ENCODE data around the gene GET4.

GET4 gene

GRCh38 chr7:876077-876971 lies at the start of gene GET4:
Gene GET4, plus strand, starts transcription at chr7:876554. Its CDS starts 92 bp downstream, at chr7:876646.
- DNase-seq = peak; percentile 35 to 74

- no peak for DNase-seq
Measured at GRCh38 chr7:828793-829561, 47.4 kb upstream of the GET4 start.

- no peak for DNase-seq
Measured at GRCh38 chr7:830069-830468, 46.3 kb upstream of the GET4 start.

GRCh38 chr7:831596-832166 lies 44.7 kb upstream of the GET4 start:
- DNase-seq = no peak

GRCh38 chr7:832167-832967 lies 44.0 kb upstream of the GET4 start, which contains the start of gene SUN1:
Gene SUN1, plus strand, starts transcription at chr7:832476. Its CDS starts 49 bp downstream, at chr7:832525.
- DNase-seq = no peak

GRCh38 chr7:832968-833424 lies 43.4 kb upstream of the GET4 start:
- DNase-seq = no peak

GRCh38 chr7:833601-834258 lies 42.6 kb upstream of the GET4 start:
- no peak for DNase-seq

- DNase-seq = no peak
Measured at GRCh38 chr7:834277-834676, 42.1 kb upstream of the GET4 start.

GRCh38 chr7:835021-835420 lies 41.3 kb upstream of the GET4 start:
- DNase-seq = no peak

GRCh38 chr7:835485-836401 lies 40.6 kb upstream of the GET4 start:
- peak in 1 of 2 experiments; percentile 40 for DNase-seq

- DNase-seq = no peak
Measured at GRCh38 chr7:836429-836828, 39.9 kb upstream of the GET4 start.

GRCh38 chr7:837001-837400 lies 39.4 kb upstream of the GET4 start:
- no peak for DNase-seq

GRCh38 chr7:840001-840600 lies 36.3 kb upstream of the GET4 start:
- DNase-seq = no peak

- DNase-seq = no peak
Measured at GRCh38 chr7:841943-842342, 34.4 kb upstream of the GET4 start.

- DNase-seq = no peak
Measured at GRCh38 chr7:842431-843031, 33.8 kb upstream of the GET4 start.

- DNase-seq = no peak
Measured at GRCh38 chr7:843230-843629, 33.1 kb upstream of the GET4 start.

GRCh38 chr7:844043-844442 lies 32.3 kb upstream of the GET4 start:
- DNase-seq = no peak

- no peak for DNase-seq
Measured at GRCh38 chr7:844514-844913, 31.8 kb upstream of the GET4 start.

- DNase-seq = no peak
Measured at GRCh38 chr7:845091-845490, 31.3 kb upstream of the GET4 start.

GRCh38 chr7:845731-846130 lies 30.6 kb upstream of the GET4 start:
- no peak for DNase-seq
